Stimulated activated CD4-positive, alpha-beta T cell treated with anti-CD3 and anti-CD28 coated beads, Interleukin-12 subunit alpha, Interleukin-12 subunit beta, amount 100 ng/mL, for 4 hours (primary cell): ENCODE results near the gene WDR27.
"Not testable (repeated sequence)": the region's sequence is repeated elsewhere in the genome, so short reads cannot be mapped to it uniquely, and the experiment has no call there.

Experiments
- DNase-seq: peaks from one replicate; pipeline ENCODE4 v3.0.0-alpha.2; 2020

The WDR27 gene

DNA sequence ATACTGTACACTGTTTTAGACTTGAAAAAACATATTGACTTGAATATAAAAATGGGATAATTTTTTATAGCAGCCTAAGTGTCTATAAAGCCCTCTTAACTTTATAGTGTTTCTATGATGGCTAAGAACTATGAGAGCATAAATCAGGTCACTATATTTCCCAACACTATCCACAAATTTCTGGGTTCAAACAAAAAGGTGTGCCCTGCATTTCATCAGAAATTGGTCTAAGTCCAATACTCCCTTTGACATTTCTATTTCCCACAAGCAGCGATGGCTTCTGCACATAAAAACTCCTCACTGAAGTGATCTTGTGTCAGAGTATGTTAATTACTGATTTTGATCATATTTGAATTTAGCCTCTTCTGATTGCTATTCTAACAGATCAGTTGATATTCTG is 143.9 kb downstream of the WDR27 start:
- DNase-seq, result no peak

DNA sequence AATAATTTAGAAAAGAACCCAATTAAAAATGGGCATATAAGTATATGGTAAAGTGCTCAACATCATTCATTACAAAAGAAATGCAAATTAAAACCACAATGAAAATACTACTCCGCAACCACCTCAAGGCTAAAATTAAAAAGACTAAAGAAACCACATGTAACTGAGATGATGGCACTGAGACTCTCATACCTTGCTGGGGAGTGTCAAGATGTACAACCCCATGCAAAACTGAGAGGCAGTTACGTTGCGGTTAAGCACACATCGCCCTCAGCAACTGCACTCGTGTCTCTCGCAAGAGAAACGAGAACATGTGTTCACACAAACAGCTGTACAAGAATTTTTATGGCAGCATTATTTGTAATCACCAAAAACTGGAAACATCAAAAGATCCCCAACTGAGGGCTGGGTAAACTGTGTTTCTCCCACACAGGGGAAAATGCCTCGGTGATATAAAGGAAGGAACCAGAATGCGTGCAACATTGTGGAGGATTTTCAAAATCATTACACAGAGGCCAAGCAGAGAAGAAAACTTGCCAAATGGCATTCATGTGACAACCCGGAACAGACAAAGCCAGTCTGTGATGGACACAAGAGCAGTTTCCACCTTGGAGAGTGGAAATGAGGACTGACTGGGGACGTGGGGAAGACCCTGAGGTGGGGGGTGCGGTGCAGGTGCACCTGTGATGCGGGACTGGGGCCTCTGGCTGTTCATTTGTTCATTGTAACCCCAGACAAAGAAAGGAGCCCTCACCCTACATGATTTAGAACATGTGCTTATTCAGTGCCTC is 144.9 kb downstream of the WDR27 start:
- peak; percentile 10 for DNase-seq

DNA sequence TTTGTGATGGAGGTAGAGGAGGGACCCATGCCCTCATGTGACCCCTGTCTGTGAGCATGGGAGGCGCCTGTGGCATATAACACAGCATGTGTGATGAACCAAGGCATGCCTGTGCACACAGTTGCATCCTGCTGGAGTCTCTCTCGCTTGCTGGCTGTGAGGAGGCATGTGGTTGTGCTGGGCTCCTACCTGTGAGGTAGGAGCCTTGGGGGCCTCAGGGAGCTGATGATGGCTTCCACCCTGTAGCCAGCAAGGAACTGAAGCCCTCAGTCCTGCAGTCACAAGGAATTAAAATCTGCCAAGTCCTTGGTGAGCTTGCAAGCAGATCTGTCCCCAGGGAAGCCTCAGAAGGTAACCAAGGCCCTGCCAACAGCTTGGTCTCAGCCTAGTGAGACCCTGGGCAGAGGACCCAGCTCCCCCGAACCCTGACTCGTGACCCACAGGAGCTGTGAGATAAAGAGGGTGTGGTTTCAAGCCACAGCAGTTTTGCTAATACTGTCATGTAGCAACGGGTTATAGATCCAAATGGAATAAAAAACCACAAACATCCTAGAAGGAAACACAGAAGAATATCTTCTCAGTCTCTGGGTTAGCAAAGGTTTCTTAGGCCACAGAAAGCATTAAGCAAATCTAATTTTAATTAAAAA is 145.7 kb downstream of the WDR27 start:
- DNase-seq, result no peak

DNA sequence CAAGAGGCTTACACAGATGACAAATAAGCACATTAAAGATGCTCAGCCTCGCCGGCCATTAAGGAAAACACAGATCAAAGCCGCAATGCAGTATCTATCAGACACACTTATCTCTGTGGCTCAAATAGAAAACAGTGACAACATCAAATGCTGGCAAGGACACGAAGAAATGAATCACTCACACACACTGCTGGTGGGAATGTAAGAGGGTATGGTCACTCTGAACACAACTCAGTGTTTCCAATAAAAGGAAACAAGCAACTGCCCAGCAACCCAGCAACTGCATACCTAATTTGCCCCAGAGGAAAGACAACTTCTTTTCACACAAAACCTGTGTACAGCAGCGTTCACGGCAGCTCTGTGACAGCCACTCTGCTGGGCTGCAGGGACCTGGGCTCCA is 155.8 kb downstream of the WDR27 start:
- no peak for DNase-seq

DNA sequence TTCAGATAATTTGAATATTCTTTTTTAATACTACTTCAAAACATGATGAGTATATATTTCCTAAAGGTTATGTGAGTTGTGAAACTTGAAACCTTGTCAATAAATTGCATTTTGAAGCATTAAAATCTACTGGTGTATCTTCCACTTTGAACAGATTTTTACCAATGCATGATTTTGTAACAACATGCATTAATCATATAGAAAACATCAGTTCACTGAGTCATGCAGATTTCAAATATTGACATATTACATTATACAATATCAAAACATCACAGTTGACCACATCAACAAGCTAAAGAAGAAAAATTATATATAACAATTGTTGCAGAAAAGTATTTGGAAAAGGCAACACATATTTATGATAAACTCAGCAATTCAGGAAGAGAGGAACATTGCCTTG is 158.1 kb downstream of the WDR27 start:
- DNase-seq, result no peak

DNA sequence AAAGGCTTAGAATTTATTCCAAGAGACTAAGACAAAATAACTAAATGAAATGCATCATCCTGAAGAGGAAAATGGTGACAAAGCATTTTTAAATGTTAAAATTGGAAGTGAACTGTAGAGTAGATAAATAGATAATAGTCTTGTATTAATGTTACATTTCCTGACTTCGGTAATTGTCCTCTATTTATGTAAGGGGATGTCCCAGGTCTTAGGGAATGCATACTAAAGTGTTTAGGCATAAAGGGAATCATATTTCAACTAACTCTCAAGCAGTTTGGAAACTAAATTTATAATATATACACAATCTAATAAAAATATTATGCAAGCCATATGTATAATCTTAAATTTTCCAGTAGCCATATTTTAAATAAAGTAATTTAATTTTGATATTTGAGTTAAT is 159.3 kb downstream of the WDR27 start:
- DNase-seq, result no peak

DNA sequence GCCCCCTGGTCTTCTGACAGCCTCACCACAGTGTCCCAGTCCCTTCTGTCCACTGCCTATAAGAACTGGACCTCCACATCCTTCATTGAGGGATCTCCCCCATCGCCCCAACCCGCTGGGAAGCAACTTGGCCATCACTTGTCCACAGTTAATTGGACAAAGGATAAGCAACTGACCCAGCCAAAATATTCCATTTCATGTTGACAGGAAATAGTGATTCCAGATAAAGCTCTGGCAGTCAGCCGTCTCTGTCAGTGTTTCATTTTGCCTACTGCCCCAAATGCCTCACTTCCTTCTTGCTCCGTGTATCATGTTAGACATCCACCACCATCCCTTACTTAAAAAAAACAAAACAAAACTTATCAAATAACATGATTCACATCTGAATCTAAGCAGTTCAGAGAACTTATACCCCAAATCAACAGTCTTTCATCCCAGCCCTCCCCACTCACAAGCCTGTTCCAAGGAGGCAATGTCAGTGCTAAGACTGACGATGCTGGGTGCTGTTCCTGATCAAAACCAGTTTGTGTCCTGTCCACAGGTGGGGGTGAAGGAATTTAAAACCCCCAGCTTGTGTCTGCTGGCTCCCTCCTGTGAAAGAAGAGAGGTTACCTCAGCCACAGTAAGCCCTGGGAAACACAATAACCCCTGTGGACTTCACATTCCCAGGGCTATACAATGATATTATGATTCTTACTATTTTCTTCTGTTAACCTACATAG is 162.5 kb downstream of the WDR27 start:
- no peak for DNase-seq

DNA sequence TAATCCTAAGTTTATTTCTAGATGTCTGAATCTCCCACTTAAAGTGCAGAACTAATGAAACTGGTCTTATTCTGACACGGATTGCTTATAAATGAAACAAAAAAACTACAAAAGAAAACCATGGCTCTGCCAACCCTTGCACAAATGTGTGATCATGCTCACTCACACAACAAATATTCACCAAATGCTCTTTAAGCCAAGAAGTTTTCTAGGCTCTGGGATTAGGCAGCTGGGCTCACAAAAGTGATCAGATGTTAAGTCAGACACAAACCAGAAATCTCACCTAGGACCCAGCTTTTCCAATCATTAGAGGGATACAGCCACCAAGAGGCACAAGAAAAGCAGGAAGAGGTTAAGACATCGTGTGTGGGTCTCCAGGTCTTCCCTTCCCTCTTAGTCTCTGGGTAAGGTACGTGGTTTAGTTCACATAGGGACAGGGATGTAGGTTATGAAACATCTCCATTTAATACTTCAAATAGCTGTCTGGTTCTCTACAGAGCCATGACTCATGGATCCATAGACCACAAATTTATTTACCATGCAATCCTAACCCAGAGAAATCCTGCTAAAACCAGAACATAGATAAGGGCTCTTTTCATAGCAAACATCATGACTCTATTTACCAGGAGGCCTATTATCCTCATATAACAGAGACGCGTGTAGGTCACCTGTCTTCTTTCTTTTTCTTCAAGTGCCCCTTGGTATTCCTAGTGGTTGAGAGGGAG is 165.2 kb downstream of the WDR27 start:
- no peak for DNase-seq

DNA sequence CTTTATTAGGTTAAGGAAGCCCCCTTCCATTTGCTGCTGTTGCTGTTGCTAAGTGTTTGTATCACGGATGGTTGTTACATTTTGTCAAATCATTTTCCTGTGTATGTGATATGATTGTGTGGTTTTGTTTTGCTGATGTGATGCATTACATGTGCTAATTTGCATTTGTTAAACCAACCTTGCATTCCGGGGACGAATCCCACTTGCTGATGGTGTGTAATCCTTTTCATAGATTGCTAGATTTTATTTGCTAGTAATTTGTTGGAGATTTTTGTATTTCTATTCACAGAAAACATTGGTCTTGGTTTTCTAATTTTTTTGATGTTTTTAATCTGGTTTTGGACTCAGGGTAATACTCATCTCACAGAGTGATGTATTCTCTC is 167.8 kb downstream of the WDR27 start:
- DNase-seq, result no peak

DNA sequence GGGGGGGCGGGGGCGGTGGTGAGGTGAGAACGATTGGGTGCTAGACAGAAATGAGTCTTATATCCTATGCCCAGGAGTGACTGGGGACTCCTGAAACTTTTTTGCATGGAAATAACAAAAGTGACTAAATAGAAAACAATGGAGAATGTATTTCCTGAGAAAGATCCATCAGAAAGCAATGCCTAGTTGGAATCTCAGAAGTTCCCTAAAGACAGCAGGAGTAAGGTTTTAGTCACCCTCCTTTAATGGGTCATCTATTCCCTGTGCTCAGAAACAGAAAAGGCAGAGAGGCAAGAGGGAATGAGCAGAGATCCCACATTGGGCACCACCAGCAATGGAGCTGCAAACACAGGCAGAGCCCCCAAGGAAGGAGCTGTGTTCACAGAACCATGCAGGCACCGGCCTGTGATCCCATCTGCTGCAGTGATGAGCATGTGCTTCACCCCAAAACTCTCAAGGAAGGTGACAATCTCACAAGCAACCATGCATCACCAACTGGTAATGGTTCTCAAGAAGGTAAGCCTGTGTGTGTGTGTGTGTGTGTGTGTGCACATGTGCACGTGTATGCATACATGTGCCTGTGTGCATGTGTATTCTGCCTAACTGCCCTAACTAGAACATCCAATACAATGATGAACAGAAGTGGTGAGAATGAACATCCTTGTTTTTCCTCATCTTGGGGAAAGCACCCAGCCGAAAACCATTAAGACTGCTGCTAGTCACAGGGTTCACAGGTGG is 168.4 kb downstream of the WDR27 start:
- DNase-seq, result no peak

DNA sequence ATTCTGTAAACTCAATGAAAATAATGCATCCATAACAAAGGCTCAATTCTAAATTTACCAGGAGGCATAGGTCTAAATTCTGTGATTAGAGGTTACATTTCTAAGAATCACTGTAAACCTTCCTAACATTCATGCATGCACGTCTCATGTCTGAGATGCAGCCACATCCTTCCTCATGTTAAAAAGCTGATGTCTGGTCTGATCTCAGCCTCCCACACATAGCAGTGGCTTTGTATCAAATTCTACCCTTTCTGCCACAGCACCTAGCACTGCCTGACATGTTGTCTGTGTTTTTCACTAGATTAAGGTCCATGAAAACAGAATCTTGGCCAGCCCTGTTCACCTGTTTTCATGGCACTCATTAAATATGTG is 171.1 kb downstream of the WDR27 start:
- no peak for DNase-seq

DNA sequence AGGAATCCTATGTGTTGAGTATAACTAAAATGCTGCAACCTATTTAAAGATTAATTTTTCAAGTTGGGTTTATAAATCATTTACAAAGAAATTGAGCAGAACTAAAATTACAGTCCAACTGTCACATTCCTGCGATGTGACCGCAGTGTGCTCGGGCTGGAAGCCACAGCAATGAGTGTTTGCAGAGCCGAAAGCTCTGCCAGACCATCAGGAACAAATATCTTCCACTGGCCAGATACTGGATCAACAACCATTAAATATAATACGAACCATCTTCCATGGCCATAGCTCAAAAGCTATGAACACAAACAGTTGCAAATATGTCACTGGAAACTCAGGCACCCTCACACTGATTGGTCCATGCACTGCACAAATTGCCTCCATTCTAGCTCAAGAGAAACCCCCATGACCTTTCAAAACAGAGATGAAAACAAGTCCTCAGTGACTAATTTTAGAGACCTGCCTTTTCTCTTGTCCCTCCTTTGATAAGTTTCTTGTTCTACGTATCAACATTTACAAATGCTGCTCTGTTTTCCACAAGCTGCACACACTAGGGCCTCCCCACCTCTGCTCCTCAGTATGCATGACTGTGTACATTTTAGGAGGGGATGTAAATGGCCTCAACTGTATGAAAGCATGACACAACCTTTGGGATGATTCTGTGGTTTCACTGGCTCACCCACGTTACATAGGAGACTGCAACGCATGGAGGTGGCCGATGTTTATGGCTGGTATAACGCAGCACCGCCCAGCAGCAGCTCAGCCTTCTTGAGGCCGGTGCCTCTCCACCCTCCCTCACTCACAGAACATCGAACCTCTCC is 171.7 kb downstream of the WDR27 start:
- no peak for DNase-seq

DNA sequence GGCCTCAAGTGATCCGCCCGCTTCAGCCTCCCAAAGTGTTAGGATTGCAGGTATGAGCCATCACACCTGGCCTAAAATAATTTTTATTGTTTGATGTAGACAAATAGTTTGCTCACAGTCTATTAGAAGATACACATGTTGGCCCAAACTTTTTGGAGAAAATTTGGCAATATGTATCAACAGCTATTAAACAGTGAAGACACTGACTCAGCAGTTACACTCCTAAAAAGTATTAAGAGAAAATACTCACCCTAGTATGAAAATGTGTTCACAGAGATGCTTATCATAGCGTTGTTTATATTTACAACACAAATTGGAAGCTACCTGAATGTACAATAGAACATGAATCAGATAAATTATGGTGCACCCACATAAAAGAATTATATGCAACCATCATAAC is 173.1 kb downstream of the WDR27 start:
- DNase-seq, result no peak

DNA sequence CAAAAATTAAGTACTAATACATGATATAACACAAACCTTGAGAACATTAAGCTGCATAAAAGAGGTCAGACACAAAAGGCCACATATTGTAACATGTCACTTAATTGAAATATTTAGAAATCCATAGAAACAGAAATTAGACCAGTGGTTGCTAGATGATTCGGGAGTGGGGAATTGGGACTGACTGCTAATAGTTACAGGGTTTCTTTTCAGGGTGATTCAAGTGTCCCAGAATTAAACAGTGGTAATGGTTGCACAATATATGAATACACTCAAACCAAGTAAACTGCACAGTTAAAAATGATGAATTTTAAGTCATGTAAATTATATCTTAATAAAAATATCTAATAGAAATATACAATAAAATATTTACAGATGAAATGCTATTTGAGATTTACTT is 174.5 kb downstream of the WDR27 start:
- no peak for DNase-seq

DNA sequence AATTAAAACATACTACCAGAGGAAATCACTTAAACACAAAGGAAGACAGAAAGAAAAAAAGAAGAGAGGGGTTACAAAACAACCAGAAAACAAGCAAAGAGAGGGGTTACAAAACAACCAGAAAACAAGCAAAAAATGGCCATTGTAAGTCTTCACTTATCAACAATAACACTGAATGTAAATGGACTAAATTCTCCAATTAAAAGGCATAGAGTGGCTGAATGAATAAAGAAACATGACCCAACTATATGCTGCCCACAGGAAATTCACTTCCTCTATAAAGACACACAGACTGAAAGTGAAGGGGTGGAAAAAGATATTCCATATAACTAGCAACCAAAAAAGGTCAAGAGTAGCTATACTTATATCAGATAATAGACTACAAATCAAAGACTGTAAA is 180.0 kb downstream of the WDR27 start:
- DNase-seq, result no peak

DNA sequence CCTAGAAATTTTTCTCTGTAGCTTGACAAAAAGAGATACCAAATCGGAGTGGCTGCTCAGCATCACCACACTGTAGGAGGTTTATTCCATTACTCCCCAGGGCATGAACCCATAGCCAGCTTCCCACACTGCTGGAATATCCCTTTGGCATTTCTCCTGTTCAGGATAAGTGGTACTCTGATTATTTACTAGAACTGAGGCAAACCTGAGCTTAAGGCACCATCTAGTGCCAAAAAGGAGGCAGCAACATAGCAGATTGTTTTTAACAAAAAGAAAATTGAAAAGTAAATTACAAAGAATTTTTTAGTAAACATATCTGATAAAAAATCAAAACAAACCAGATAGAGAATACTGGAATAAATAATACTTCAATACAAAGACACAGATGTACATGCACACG is 181.7 kb downstream of the WDR27 start:
- DNase-seq, result no peak

DNA sequence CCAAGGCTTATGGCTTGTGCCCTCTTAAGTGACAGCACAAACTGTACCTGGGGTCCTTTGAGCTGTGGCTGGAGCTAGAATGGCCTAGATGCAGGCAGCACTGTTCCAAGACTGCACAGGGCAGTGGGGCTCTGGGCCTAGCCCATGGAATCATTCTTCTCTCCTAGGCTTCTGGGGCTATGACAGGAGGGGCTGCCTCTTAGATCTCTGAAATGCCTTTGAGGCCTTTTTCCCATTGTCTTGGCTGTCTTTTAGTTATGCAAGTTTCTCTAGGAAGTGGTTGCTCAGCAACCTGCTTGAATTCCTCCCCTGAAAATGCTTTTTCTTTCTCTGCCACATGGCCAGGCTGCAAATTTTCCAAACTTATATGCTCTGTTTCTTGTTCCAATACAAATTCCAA is 183.4 kb downstream of the WDR27 start:
- DNase-seq, result no peak

DNA sequence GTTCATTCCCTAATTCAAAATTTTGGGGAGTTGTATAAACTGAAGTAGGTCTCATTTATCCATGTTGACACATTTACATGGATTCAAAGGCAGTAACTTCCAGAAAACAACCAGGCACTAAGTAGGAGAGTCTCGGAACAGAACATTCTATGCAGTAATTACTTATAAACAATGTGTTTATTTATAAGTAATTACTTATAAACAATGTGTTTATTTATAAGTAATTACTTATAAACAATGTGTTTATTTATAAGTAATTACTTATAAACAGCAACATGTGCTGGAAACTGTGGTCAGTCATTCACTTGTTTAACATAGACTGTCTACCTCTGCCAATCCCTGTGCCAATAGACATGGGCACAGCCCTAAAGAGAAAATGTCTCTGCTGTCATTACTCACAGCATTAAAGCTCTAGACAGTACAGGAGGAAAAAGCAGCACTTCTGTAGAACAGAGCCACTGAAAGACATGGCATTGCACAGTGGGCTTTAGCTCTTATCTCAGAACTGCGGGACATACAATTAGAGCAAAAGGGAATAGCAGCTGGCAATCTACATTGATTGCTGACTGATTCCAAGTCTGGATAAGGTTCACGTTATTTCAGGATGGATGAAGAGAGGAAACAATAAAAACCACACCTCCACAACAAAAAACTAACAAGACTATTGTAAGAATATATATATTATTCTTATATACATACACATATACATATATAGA is 188.2 kb downstream of the WDR27 start:
- DNase-seq, result no peak

DNA sequence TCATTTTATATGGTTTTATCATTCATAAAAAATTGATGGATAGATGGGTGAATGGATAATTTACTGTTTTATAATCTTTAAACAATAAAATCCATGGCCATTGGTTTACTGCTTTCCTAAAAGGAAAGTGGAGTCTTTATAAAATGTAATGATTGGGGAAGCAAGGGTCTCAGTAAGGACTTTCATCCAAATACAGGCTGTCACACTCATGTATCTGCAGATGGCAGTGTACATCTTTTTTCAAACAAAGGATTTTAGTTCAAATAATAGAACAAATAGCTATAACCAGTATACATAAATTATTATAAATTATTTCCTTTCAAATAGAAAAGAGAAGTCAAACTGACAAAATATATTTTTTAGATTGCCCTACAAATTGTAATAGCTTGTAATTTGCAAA is 190.0 kb downstream of the WDR27 start:
- not testable (repeated sequence) for DNase-seq

DNA sequence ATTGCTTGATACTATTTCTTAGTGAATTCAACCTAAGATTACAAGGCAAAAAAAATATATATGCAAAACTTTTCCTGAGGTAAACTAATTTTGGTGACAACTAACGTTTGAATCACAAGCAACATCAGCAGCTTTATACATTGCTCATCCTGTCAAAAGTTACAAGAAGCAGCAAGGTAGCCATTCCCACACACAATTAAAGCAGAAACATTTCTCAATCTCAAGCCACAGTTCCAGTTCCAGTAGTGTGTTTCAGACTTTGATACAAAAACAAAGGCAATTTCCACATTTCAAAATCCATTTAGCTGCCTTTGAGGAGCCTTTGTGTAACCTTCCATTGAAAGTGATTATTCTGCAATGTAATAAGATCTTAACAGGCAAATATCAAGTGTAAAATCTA is 191.0 kb downstream of the WDR27 start:
- no peak for DNase-seq

DNA sequence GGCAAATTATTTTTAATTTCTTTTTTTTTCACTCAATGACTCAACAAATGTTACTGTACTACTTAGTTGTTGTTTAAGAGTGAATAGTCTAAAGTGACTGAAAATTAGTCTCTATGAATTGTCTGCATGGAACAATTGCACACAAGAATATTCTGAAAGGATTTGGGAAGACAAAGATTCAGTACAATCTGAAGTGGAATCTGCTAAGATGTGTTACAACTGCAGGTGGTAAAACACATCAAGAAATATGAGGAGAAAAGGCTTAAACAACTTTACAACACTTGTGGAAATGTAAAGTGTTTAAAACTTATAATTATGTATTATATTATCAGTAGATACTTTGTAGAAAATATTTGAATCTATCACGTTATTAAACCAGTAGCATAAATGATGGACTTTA is 193.4 kb downstream of the WDR27 start:
- DNase-seq, result no peak
